AG08395 (cell line): ENCODE data around the gene CDC40.

Experiments used
- DNase-seq: peaks from one replicate; pipeline ENCODE4 v3.0.0; 2012; ENCODE audit warnings: mixed read lengths, low spot score

Gene CDC40

GRCh38 chr6:110180228-110181008 lies at the start of gene CDC40:
Gene CDC40 (plus strand): TSS chr6:110180427. CDS start chr6:110180445, 18 bp downstream.
- DNase-seq = peak; percentile 44

- no peak for DNase-seq
Observed at GRCh38 chr6:110137924-110138887, 42.0 kb upstream of the CDC40 start.

- DNase-seq = no peak
Observed at GRCh38 chr6:110139052-110139451, 41.2 kb upstream of the CDC40 start.

DNA sequence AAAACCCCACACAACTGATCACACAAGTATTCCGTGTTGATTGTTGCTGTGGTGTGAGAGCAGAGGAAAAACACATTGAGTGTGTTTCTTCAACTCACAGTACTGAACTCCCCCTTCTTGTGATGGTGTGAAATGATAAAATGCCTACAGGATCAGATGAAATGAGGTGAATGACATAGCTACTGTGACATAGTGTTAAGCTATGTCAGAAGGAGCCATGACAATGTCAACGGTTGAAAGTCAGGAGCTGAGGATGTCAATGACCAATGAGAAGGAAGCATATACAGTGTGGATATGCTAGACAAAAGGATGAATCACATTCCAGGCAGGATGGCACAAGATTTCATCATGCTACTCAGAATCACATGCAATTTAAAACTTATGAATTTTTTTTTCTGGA lies 39.6 kb upstream of the CDC40 start:
- DNase-seq = peak; percentile 20

DNA sequence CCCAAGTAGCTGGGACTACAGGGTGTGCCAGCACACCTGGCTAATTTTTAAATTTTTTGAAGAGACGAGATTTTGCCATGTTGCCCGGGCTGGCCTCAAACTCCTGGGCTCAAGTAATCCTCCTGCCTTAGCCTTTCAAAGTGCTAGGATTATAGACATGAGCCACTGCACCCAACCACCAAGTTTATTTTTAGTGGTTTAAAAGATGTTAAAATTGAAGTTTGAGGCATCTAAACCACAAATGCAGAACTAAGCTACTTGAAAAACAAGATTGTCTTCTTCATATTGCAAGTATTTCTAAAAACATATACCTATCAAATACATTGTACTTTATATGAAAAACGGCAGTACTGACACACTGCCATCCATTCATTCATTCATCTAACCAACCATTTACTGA lies 32.4 kb upstream of the CDC40 start:
- no peak for DNase-seq

- no peak for DNase-seq
Observed at GRCh38 chr6:110158479-110158878, 21.7 kb upstream of the CDC40 start.

GRCh38 chr6:110170081-110170480 lies 10.1 kb upstream of the CDC40 start:
- no peak for DNase-seq

DNA sequence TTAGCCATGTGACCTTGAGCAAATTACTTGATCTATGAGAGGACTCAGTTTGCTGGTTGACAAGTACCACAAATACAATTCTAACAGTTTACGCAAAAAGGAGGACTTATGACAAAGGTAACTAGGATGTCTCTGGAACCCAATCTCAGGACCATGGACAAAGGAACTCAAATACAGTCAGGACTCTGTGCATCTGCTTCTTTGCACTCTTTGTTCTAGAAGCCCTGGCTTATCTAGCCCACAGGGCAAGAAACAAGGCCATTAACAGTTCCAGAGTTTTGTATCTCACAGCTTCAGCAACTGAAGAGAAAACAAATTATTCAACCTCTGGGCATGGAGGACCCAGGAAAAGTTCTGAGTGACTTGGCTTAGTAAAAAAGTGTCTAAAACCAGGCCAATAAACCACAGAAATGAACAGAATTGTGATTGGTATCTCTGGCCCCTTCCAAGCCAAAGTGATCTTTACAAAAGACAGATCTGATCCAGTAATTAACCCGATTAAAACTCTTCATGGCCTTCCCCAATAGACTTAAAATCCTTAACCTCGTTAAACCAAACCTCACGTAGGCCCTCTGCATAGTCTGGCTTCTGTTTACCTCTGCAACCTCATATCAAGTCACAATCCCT lies 6.6 kb upstream of the CDC40 start:
- peak; percentile 6 for DNase-seq

DNA sequence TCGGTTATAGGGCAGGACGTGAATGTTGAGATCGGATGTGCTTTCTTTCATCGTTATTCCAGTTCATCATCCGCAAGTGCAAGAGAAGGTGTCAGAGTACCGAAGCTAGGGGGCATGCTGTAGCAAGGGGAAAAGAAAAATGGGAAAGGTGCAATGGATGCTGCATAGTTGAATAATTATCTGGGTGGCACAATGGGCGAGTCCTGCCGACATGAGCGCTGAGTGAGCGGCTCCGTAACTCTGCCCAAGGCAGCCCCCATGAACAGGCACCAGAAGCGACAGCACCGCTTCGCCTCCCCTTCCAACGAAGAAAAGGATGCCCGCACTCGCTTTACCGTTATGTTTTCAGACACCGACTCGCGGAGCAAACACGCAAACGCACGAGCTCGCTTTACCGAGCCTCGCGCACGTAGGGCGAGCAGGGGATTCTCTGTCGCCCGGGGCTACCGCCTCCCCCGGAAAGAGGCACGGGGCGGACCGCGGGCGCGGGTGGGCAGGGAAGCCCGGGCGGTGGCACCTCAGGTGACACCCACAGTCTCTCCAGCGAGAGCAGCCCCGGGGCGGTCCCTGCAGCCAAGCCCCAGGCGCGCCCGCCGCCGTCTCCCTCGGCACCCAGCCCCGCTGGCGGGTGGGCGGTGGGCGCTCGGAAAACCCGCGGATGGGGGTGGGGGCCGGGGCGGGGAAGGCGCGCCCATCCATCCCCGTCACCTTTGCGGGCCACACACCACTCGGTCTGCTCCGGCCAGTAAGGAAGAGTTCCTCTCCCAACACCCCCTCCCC lies 1.4 kb upstream of the CDC40 start:
- peak; percentile 38 for DNase-seq

DNA sequence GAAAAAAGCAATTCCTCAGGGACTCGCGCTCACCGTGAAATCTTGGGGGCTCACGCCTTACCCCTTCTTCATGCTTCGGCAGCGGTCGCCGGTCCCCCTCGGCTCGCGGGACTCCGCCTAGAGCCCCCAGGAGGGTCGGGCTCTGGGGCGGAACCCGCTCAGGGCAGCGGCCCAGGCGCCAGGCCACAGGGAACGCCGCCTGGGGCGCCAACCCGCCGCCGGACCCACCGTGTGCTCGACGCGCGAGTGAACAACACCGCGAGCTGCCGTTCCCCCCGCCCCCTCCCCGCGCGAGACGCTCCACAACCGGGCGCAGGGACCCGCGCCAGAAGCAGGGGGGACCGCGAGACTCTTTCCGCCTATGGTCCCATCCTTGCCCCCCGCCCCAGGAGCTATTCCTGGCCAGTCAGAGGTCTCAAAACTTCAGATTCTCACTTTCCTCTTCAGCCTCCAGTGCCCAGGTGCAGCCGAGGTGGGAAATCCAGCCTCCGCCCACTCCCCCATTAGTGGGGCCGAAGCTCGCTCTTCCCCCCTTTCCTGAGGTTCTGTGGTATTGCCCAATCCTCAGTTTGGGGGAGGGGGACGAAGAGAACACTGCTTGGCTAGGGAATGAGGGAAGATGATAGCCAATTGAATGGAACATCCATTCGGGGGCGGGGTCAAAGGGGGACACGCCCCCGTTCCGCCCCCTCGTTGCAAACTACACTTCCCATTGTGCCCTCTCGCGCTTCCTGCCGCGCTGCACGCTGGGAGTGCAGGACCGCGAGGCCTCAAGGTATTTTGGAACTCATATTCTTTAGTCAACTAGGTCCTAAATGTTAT lies 610 bp upstream of the CDC40 start, which contains the start of gene WASF1:
TSS of gene WASF1 (minus strand) at position 265 of the 822 bp plus-strand sequence. CDS start 52,069 bp downstream, outside the sequence.
- peak; percentile 95 for DNase-seq

- no peak for DNase-seq
Observed at GRCh38 chr6:110181131-110182030, 1.2 kb downstream of the CDC40 start.

DNA sequence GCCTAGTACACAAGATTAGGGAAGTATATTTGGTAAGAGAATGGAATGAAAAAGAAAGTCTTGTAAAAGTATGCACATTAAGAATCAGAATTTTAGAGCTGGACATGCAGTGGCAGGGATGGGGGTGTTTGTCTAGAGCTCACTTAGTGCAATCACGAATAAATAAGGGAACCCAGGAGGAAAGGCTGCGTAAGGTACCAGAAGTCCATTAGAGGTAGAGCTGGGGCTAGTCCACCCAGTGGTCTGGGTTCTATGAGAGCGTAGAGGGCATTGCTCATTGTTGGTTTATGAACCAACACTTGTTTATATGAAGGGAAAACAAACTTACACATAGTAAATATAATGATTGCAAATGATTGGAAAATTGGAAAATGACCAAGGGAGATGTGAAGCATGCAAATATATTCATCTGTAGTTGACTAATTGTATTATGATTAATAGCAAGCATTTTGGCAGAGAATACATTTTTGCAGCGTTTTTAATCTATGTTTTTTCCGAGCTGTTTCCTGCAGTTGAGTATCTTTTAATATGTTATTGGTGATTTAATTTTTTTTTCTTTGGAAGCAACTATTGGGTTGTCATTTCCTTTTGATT lies 3.2 kb downstream of the CDC40 start:
- no peak for DNase-seq

GRCh38 chr6:110185879-110186278 lies 5.7 kb downstream of the CDC40 start:
- DNase-seq = no peak

- DNase-seq = peak; percentile 9
Observed at GRCh38 chr6:110188791-110189190, 8.6 kb downstream of the CDC40 start.

GRCh38 chr6:110190726-110191125 lies 10.5 kb downstream of the CDC40 start:
- no peak for DNase-seq

DNA sequence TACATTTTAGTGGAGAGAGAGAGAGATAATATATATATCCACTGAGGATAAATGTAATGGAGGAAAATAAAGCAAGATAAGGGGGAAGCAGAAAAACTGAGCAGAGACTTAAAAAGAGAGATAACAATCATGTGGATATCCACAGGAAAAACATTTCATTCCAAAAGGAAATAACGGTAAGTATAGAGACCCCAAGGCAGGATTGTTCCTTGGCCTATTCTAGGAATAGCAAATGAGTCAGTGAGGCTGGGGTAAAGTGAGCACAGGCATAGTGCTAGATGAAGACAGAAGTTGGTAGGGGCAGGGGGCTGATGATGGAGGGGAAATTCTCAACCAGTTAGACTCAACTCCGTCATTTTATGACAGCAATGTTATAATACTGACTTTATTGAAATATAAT lies 11.2 kb downstream of the CDC40 start:
- DNase-seq = no peak

GRCh38 chr6:110195639-110196038 lies 15.4 kb downstream of the CDC40 start:
- DNase-seq = no peak

DNA sequence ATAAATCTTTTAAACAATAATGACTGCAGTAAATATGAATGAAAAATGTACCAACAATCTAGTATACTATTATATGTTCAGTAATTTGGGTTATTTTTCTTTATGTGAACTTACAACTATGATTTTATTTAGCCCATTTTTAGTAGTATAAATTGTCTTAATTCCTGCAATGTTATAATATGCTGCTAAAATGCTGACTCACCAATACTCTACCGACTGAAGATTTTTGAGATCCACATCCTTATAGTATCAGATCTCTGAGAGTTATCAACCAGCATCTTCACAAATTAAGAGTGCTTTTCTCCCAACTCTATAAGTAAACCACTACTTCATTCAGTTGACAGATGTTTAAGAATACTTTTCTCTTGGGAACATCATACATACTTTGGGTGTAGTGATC lies 16.6 kb downstream of the CDC40 start:
- DNase-seq = no peak

- DNase-seq = no peak
Observed at GRCh38 chr6:110198561-110198960, 18.3 kb downstream of the CDC40 start.
